T-helper 1 cell treated with Interleukin-12 subunit alpha and Interleukin-12 subunit beta and Interleukin-4 antibody, amounts not matched to agents 30 ng/mL and 1 ng/mL, for 36 hours (primary cell): ENCODE results near the gene TSSK2. TPM values are rescaled to one million over a fixed set of nuclear protein-coding genes. Genes with fewer than 3 reads are reported as not detected.
"Not testable (repeated sequence)": the region's sequence is repeated elsewhere in the genome, so short reads cannot be mapped to it uniquely, and the experiment has no call there.

ENCODE experiments used
- intact Hi-C: fragments of 100-400 bp; cut with micrococcal nuclease; formaldehyde crosslinking; loops from one replicate; pipeline ENCODE4 v1.15.1; 2024
- total RNA-seq: library from RNA; stranded (reverse); gene quantifications from 2 replicates; pipeline ENCODE4 v1.2.3, GENCODE V29; 2022

Gene TSSK2
- total RNA-seq, 1 donor from 2014 or later, result not detected

GRCh38 chr22:19139001-19139356 lies 7.9 kb downstream of the TSSK2 start:
- intact Hi-C loops, result no loop called here

- intact Hi-C loops, result loop anchor here (10.0 kb wide), 1 partner anchor 715 kb away; the partner anchor contains the start of genes GNB1L and RTL10
Measured at GRCh38 chr22:19139974-19140373, 8.9 kb downstream of the TSSK2 start.

- intact Hi-C loops, result loop anchor here (10.0 kb wide), 1 partner anchor 712 kb away; the partner anchor contains the start of genes GNB1L and RTL10
Measured at GRCh38 chr22:19142394-19142793, 11.3 kb downstream of the TSSK2 start.

GRCh38 chr22:19143212-19143611 lies 12.1 kb downstream of the TSSK2 start:
- intact Hi-C loops, result loop anchor here (10.0 kb wide), 1 partner anchor 712 kb away; the partner anchor contains the start of genes GNB1L and RTL10

GRCh38 chr22:19143967-19144400 lies 12.9 kb downstream of the TSSK2 start:
- intact Hi-C loops, result loop anchor here (1.0 to 10.0 kb wide), 11 partner anchors 22 to 973 kb away; partner anchors contain the start of genes C22orf39, CDC45, CLTCL1 and DGCR2

GRCh38 chr22:19146215-19146968 lies 15.3 kb downstream of the TSSK2 start:
- intact Hi-C loops, result loop anchor here (10.0 kb wide), 1 partner anchor 708 kb away; the partner anchor contains the start of genes GNB1L and RTL10

GRCh38 chr22:19147195-19147780 lies 16.2 kb downstream of the TSSK2 start:
- intact Hi-C loops, result loop anchor here (10.0 kb wide), 1 partner anchor 708 kb away; the partner anchor contains the start of genes GNB1L and RTL10

GRCh38 chr22:19148417-19149046 lies 17.4 kb downstream of the TSSK2 start:
- intact Hi-C loops, result loop anchor here (10.0 kb wide), 1 partner anchor 706 kb away; the partner anchor contains the start of genes GNB1L and RTL10

- intact Hi-C loops, result loop anchor here (10.0 kb wide), 1 partner anchor 706 kb away; the partner anchor contains the start of genes GNB1L and RTL10
Measured at GRCh38 chr22:19149047-19149883, 18.2 kb downstream of the TSSK2 start.

- intact Hi-C loops, result loop anchor here (10.0 kb wide), 1 partner anchor 705 kb away; the partner anchor contains the start of genes GNB1L and RTL10
Measured at GRCh38 chr22:19149991-19150390, 18.9 kb downstream of the TSSK2 start, which contains the start of gene GSC2. GSC2 (minus strand) TSS chr22:19150292; CDS start chr22:19150283, 9 bp downstream.

- intact Hi-C loops, result no loop called here
Measured at GRCh38 chr22:19150482-19151328, 19.6 kb downstream of the TSSK2 start.

- intact Hi-C loops, result no loop called here
Measured at GRCh38 chr22:19151329-19152191, 20.5 kb downstream of the TSSK2 start.

- intact Hi-C loops, result no loop called here
Measured at GRCh38 chr22:19152942-19153883, 22.1 kb downstream of the TSSK2 start.

- intact Hi-C loops, result not testable (repeated sequence)
Measured at GRCh38 chr22:19156109-19156508, 25.0 kb downstream of the TSSK2 start.

GRCh38 chr22:19158649-19159048 lies 27.5 kb downstream of the TSSK2 start:
- intact Hi-C loops, result not testable (repeated sequence)

GRCh38 chr22:19164425-19164824 lies 33.3 kb downstream of the TSSK2 start:
- intact Hi-C loops, result no loop called here

- intact Hi-C loops, result no loop called here
Measured at GRCh38 chr22:19166421-19166820, 35.3 kb downstream of the TSSK2 start.
